HEK293 (cell line): Measurements from ENCODE around the gene DCDC1.

Source experiments
- CTCF ChIP-seq: fragments of 450-650 bp; formaldehyde crosslinking; IDR thresholded peaks from 2 replicates; pipeline ENCODE4 v1.5.1; 2016; ENCODE audit warnings: missing biosample characterization, missing genetic modification characterization
- ELK4 ChIP-seq: IDR thresholded peaks from 2 replicates; pipeline ENCODE4 v1.6.1; 2011; ENCODE audit warnings: mild to moderate bottlenecking, low read depth, low read length, borderline replicate concordance
- PATZ1 ChIP-seq: fragments of 450-650 bp; formaldehyde crosslinking; IDR thresholded peaks from 2 replicates; pipeline ENCODE4 v1.5.1; 2016; ENCODE audit warnings: missing biosample characterization, missing genetic modification characterization
- PBX3 ChIP-seq: sonication (generic); formaldehyde crosslinking; IDR thresholded peaks from 2 replicates; pipeline ENCODE4 v1.8.1; 2022; ENCODE audit warnings: mild to moderate bottlenecking, moderate library complexity, missing genetic modification reagents
- SP2 ChIP-seq: fragments of 450-650 bp; formaldehyde crosslinking; IDR thresholded peaks from 2 replicates; pipeline ENCODE4 v1.5.1; 2016; ENCODE audit warnings: missing biosample characterization, missing genetic modification characterization
- YY1 ChIP-seq: fragments of 450-650 bp; formaldehyde crosslinking; IDR thresholded peaks from 2 replicates; pipeline ENCODE4 v1.5.1; 2018; ENCODE audit warnings: missing biosample characterization, missing genetic modification characterization
- ZFP37 ChIP-seq: fragments of 450-650 bp; formaldehyde crosslinking; IDR thresholded peaks from 2 replicates; pipeline ENCODE4 v1.5.1; 2016; ENCODE audit warnings: missing biosample characterization, missing genetic modification characterization
- ZNF112 ChIP-seq: fragments of 450-650 bp; formaldehyde crosslinking; IDR thresholded peaks from 2 replicates; pipeline ENCODE4 v1.5.0; 2017; ENCODE audit warnings: missing biosample characterization, missing genetic modification characterization
- ZNF114 ChIP-seq: fragments of 450-650 bp; formaldehyde crosslinking; IDR thresholded peaks from 2 replicates; pipeline ENCODE4 v1.5.0; 2017; ENCODE audit warnings: missing biosample characterization, missing genetic modification characterization
- ZNF280D ChIP-seq: fragments of 450-650 bp; formaldehyde crosslinking; IDR thresholded peaks from 2 replicates; pipeline ENCODE4 v1.5.1; 2016; ENCODE audit warnings: missing biosample characterization, missing genetic modification characterization
- ZNF530 ChIP-seq: fragments of 450-650 bp; formaldehyde crosslinking; IDR thresholded peaks from 2 replicates; pipeline ENCODE4 v1.5.1; 2016; ENCODE audit warnings: low read depth, missing biosample characterization, missing genetic modification characterization
- ZNF571 ChIP-seq: fragments of 450-650 bp; formaldehyde crosslinking; IDR thresholded peaks from 2 replicates; pipeline ENCODE4 v1.5.0; 2017; ENCODE audit warnings: missing biosample characterization, missing genetic modification characterization
- ZNF707 ChIP-seq: fragments of 450-650 bp; formaldehyde crosslinking; IDR thresholded peaks from 2 replicates; pipeline ENCODE4 v1.5.1; 2016; ENCODE audit warnings: missing biosample characterization, missing genetic modification characterization
- ZNF776 ChIP-seq: fragments of 450-650 bp; formaldehyde crosslinking; IDR thresholded peaks from 2 replicates; pipeline ENCODE4 v1.5.0; 2017; ENCODE audit warnings: missing biosample characterization, missing genetic modification characterization, borderline replicate concordance

- TF ChIP-seq ZNF530 (tag by site-specific recombination) (no peak), SP2 (tag by site-specific recombination) (no peak), ZNF114 (tag by site-specific recombination) (no peak), PATZ1 (no peak), CTCF (tag by site-specific recombination) (no peak), YY1 (tag by site-specific recombination) (no peak), ZNF571 (tag by site-specific recombination) (no peak), ZNF776 (tag by site-specific recombination) (no peak), ZNF707 (no peak), PBX3 (no peak), ZFP37 (tag by site-specific recombination) (no peak), ELK4 (no peak), ZNF280D (tag by site-specific recombination) (no peak), ZNF112 (no peak)
Measured at GRCh38 chr11:30991376-30991775, 378.2 kb downstream of the DCDC1 start.
